ENCODE data around the gene GPR6.

The GPR6 gene, protein sequence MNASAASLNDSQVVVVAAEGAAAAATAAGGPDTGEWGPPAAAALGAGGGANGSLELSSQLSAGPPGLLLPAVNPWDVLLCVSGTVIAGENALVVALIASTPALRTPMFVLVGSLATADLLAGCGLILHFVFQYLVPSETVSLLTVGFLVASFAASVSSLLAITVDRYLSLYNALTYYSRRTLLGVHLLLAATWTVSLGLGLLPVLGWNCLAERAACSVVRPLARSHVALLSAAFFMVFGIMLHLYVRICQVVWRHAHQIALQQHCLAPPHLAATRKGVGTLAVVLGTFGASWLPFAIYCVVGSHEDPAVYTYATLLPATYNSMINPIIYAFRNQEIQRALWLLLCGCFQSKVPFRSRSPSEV

DNA sequence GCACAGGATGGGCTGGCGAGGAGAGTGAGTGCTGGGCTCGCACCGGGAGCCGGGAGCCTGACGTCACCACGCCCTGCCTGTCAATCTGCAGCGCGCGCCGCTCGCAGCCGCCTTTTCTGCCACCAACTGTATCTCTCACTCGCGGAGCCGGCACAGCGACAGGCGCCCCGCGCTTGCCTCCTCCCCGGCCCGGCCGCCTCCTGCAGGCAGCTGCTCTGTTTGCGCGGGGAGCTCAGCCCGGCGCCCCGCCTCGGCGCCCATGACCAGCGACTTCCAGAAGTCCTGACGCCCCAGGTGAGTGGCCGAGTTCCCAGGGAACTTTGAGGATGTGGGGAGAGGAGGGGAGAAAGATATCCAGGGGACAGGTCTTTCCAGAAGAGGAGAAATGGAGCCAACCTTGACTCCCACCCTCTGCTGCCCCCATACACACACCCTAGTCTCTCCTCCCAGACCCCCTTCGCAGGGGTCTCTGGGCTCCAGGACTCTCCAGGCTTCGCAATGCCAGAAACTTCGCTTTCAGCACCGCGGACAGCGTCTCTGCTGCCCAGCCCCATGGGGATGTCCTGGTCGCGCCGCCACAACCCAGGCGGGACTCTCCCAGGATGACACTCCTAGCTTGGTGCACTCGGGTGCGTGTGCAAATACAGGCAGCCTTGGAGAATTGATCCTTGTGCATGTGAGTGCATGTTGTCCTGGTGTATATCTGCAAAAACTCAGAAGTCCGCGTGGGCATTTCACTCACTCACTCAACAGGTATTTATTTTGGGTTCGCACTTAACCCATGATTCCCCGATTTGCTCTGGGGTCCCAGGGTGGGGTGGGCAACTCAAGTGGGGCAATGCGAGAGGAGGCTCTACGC, at the start of gene GPR6:
TSS of gene GPR6 (plus strand) at position 138 of the 859 bp plus-strand sequence. CDS start 802 bp downstream, outside the sequence.
- peak; percentile 45 for DNase-seq

DNA sequence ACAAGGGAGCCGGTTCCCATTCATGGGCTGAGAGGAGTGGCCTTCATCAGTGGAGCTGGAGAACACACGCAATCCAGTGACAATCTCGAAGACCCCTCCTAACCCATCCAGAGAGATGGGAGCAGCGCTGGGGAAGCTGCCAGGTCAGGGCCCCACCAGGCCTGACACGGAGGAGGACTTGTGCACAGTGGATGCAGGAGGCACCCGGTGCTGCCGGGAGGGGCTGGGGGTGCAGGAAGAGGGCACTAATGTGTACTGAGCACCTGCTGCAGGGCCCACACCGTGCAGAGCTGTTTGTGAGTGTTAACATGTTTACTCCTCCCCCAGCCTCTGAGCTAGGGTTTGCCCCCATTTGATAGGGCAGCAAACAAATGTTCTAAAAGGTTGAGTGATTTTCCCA, 43.8 kb upstream of the GPR6 start:
- no peak for DNase-seq

DNA sequence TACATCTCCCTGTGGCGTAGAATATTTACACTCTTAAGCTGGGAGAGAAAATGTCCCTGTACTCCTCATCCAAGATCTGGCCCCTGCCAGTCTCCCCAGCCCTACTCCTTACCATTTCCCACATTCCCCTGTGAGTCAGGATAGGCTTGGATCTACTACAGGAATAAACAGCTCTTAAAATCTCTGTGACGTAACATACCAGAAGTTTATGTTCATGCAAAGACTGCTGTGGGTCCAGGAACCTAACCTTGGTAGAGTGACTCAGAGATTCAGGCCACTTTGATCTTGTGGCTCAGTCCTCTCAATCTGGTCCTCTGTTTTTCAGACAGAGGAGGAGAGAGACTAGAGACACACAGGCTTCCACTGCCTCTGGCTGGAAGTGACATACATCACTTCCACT, 38.5 kb upstream of the GPR6 start:
- no peak for DNase-seq

DNA sequence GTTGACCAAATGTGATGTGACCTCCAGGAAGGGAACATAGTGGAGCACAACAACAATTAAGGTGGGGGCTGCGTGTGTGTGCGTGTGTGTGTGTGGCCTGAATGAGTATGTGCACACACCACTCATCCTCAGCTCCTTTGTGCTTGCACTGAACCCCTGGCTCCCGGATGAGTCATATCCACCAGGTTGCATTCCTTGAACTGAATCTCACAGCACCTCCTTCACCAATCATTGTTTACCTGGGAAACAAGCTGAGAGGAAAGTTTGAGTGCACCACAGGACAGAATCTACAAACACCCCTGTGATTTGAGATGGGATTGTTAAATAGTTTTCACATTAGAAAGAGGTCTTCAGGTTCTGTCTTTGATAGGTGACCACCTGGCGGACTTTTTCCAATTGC, 33.7 kb upstream of the GPR6 start:
- DNase-seq: no peak

DNA sequence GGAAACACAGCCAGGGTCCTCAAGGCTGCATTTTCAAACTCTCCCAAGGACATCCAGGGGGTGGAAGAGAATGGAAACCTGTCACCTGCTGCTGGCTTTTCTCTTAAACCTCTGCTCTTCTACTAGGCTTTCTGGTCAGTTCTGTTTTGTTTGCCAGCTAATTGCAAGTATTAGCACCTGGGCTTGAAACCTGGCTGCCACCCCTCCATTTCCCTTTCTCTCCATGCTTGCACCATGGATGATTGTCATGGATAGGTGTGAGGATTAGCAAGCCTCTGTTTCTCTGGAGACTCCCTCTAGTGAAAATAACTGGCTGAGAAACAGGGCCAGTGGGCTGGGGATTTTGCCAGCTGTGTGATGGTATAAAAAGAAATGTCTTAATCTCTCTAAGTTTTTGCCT, 33.0 kb upstream of the GPR6 start:
- DNase-seq: no peak

DNA sequence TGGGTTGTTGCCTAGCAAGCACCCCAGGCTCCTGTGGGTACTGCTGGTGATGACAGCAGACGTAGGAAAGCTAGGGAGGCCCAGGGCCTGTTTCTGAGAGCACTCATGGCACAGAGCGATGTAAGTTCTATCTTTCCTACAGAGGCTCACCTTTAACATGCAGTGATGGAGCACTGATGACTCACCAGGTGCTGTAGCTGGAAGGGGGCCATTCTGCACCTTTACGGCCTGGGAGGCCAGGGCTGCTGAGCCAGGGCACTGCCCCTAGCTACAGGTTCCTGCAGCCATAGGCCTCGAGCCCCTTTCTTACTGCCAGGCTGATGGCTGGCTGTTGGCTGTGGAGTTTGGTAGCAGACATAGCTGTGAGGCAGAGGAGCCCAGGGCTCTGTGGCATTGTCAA, 31.1 kb upstream of the GPR6 start:
- no peak for DNase-seq

DNA sequence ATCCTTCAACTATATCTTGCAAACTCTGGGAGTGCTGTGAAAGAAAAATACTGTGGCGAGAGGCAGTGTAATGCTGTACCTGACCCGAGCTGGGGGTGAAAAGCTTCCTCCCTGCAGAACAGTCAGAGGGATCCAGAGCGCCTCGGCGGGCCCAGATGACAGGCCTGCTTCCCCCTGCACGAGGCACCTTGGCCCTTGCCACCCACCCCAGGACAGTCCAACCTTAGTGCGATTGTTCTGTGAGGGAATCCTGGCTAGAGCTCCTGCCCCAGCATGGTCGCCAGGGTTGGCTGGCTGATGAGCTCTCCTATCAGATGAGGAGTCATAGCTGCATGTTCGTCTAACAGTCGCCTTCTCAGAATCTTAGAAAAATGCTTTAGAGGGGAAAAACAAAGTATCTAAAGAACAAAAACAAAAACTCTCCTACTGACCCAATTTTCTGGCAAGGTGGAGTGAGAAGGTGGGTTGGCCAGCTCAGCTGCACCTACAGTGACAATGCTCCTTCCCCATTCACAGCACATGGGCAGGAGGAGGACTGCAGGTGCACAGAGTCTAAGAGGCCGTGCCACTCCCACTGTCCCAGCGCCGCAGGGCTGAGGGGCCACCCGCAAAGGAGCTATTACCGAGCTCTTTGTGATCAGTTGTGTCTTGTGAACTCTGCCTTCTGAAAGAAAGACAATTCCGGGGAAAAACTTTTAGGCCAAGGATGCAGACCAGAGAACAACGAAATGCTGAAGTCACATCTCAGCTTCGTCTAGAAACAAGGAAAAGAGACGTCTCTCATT, 28.6 kb upstream of the GPR6 start:
- no peak for DNase-seq

DNA sequence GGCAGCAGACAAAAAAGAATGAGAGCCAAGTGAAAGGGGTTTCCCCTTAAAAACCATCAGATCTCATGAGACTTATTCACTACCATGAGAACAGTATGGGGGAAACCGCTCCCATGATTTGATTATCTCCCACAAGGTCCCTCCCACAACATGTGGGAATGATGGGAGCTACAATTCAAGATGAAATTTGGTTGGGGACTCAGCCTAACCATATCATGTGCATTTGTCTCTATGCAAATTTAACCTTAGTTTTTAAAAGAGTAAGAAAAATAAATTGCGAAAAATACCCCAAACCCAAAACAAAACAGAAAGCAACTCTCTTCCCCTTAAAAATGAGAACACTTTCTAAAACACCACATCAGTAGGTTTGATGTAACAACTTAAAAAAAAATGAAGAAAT, 22.6 kb upstream of the GPR6 start:
- no peak for DNase-seq

DNA sequence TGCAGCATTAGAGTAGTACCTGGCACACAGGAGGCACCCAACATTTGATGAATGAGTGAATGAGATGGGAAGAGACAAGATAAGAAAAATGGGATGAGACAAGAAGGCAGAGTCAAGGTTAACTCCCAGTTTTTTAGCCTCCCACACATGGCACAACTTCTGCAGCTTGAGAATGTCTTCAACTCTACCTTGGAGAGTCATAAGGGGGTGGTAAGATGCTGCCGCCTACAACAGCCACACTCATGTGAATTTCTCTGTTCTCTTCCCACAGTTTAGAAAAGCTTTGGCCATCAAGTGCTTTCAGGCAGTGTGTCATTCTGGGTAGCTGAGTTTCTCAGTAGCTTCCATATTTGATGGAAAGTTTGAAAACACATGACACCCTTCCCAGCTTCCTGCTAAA, 19.5 kb upstream of the GPR6 start:
- DNase-seq: no peak

DNA sequence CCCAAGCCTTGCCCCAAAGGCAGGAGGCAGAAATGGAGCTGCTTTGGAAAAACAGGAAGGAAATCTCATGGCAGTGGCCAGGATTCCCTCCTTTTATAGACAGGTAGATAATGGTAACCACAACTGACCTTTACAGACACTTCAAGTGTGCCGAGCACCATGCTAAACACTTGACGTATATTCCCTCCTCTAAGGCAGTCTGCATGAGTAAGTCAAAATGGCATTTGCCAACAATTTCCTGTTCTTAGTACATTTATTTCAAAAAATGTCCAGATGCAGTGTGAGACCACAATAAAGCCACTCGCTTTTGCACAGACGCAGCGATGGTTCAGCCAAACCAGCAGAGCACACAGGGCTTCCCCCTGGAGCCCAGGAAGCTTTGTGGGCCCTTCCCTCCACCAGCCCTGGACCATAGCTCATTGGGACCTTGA, 16.5 kb upstream of the GPR6 start:
- DNase-seq: no peak

DNA sequence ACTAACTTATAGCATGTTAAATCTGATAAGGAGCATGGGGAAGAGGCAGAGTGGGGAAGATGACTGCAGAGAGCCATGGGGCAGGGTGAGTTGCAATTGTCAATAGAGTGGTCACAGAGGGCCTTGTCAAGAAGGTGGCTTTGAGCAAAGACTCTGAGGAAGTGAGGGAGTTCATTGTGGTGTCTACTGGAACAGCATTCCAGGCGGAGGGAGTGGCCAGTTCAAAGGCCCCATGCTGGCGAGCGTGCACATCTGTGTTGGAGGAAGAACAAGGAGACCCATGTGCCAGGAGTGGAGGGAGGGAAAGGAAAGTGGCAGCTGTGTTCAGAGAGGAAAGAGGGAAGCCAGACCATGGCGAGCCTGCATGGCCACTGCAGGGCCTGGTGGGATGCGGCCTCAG, 15.8 kb upstream of the GPR6 start:
- no peak for DNase-seq

DNA sequence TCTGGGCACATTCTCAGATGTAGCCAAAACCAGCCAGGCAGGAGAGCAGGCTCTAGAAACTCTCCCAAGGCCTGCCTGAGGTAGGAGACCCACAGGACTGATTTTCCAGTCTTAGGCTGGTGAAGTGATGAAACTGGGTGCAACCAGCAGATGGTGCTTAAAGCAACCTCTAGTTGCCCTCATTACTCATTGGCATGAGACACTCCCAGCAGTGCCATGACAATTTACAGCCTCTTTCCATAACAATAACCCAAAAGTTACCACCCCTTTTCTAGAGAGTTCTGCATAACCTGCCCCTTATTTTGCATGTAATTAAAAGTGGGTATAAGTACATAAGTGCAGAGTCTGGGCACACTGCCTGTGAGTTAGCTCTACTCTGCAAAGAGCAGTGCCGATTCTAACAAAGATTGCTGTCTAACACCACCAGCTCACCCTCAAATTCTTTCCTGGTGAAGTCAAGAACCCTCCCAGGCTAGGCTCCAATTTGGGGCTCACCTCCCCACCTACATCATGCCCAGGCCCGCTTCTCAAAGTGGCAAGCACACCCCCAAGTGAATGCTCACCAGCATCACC, 14.4 kb upstream of the GPR6 start:
- DNase-seq: no peak

DNA sequence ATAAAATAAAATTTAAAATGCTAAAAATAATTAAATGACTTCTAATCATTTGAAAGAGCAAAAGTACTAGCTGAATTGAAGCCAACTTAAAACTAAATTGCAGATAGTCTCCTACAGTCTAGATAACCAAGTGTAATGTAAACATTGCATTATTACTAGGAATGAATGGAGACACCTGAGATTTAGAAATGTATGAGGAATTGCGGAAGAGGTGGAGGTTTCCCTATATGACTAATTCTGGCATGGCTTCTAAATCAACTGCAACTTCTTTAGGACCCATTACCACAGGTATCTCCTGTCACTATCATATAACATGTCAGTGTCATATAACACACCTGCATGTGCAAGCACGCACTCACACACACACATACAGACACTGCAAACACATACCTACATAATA, 13.2 kb upstream of the GPR6 start:
- no peak for DNase-seq

DNA sequence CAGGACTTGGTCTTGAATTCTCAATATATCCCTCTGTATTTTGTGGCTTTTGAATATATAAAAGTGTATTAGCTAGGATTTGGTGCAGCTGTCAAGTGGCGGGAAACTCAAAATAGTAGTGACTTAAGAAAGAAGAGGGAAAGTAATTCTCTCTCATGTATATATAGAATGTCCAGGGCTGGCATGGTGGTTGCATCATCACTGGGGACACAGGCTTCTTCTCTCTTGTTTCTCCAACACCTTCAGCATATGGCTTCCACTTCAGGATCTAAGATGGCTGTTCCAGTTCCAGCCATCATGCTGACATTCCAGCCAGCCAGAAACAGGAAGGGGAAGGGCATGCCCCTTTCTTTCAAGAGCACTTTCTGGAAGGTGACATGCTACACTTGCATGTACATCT, 11.8 kb upstream of the GPR6 start:
- no peak for DNase-seq

DNA sequence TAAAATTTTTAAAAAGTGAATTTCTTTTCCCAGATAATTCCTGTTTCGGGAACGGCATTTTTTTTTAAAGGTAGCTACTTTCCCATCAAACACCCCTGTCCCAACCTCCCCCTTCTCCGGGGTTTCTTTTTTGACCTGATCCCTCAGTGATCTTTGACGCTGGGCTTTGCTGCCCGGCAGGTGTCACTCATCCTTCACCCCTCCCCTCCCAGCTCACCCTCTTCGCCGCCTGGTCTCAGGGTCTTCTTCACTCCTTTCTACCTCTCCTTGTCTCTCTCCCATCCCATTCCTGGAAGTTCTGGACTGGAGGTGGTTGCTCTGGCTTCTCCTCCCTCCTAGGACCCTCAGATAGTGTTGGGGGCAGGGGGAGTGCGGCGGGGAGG, 329 bp upstream of the GPR6 start:
- DNase-seq: no peak

DNA sequence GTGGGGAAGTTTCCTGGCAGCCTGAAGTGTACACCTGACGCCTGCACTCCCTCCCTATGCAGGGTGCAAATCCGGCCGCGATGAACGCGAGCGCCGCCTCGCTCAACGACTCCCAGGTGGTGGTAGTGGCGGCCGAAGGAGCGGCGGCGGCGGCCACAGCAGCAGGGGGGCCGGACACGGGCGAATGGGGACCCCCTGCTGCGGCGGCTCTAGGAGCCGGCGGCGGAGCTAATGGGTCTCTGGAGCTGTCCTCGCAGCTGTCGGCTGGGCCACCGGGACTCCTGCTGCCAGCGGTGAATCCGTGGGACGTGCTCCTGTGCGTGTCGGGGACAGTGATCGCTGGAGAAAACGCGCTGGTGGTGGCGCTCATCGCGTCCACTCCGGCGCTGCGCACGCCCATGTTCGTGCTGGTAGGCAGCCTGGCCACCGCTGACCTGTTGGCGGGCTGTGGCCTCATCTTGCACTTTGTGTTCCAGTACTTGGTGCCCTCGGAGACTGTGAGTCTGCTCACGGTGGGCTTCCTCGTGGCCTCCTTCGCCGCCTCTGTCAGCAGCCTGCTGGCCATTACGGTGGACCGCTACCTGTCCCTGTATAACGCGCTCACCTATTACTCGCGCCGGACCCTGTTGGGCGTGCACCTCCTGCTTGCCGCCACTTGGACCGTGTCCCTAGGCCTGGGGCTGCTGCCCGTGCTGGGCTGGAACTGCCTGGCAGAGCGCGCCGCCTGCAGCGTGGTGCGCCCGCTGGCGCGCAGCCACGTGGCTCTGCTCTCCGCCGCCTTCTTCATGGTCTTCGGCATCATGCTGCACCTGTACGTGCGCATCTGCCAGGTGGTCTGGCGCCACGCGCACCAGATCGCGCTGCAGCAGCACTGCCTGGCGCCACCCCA, 1.2 kb downstream of the GPR6 start:
- DNase-seq: no peak

DNA sequence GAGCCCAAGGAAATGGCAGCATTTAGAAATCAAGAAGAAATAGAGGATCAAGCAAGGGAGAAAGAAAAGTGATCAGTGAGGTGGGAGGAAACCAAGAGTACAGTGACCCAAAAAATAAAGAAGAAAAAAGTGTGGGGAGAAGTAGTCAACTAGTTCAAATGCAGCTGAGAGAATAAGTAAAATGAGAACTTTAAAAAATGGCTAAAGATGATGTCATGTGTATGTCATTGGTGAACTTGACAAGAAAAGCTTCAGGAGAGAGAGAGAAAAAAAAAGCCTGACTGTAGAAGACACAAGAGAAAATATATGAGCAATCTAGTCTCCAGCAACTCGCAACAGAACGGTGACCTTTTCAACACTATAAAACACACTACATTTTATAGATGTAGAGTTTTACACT, 6.3 kb downstream of the GPR6 start:
- DNase-seq: no peak

DNA sequence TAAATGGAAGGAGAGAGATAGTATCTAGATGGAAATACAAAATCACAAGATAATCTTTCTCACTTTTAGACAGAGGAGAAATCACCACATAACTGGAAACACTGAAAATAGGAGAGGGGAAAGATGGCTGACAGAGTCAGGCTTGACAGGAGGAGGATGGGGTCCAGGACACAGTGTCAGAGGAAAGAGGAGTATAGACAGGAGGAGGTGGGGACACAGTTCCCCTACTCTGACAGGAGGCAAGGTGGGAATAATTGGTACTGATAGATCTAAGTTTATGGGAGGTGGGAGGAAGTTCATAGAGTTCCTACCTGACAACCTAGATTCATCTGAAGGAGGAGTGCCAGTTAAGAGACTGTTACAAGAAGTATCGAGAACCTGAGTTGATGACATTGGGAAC, 9.1 kb downstream of the GPR6 start:
- no peak for DNase-seq

DNA sequence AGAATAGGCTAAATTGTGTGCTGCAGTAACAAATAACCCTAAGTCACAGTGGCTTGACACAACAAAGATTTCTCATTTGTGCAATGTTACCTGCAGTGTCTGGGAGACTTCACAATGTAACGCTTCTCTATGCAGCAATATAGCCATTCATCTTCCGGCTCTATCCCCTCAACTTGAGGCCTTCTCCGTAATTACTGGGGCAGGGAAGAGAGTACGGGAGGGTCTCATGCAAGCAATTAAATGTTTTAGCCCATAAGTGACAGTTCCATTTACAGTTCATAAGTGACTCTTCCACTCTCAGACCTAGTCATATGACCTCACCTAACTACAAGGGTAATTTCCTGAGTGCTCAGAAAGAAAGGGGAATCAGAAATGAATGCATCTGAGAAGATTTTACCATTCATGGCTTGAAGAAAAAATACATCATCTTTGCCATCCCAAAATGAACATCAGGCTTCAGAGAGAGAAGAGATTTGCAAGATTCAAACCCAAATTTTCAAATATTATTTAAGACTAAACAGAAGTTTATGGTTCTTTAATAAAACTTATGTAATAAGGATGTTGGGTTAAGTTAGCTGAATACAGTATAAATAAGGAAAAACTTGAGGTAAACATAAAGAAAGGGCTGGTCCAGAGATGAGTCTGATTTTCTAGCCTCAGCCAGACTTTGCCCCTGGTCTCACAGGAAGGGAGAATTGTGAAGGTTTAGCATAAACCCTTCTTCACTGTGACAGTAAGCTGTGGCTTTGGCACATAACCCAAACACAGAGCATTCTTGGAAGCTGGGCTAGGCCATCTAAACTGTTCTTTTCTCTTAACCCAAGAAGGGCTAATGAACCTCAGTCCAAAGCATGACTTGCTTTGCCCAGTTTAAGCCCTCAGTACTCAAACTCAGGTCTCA, 13.3 kb downstream of the GPR6 start:
- DNase-seq: no peak

DNA sequence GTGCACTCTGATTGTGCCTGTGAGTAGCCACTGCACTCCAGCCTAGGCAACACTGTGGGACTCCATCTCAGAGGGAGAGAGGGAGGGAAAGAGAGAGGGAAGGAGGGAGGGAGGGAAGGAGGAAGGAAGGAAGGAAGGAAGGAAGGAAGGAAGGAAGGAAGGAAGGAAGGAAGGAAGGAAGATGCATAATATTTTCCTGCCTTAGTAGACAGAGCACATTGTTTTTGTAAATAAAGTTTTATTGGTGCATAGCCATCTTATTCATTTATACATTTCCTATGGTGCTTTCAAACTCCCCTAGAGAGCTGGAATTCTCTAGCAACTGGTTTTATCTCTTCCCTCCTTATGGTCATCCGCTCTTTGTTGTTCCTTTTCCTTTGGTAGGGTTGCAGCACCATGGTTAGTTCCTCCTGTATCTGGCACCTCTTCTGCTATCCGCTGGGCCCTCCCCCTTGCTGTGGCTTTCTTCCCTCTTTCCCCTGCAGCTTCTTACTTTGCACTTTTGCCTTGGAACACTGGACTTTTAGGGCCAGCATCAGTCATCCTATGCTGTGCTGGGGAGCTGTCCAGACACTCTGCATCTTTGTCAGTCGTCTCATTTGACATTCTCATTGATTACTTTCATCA, 20.2 kb downstream of the GPR6 start:
- DNase-seq: no peak

DNA sequence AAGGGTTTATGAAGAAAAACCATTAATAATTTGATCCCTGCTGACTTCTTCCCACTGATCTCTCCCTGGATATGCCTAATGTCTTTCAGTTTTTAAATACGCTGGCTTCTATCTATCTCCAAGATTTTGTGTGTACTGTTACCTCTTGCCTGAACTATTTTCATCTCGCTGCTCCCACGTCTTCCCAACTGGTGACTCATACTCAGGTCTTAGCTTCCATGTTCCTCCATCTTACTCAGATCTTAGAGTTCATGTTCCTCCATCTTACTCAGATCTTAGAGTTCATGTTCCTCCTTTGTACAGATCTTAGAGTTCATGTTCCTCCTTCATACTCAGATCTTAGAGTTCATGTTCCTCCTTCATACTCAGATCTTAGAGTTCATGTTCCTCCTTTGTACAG, 21.6 kb downstream of the GPR6 start:
- no peak for DNase-seq
